ENCODE data around the gene OR8K5. TPM values are rescaled to one million over a fixed set of nuclear protein-coding genes. Genes with fewer than 3 reads are reported as not detected.

The OR8K5 gene
- total and polyA plus RNA-seq, 7 donors: not detected

- intact Hi-C loops (cut with DNase I): no loop called here
- Histone ChIP-seq H3K4me3 (no peak overlapping the region), H3K4me1 (no peaks in the 10 kb centered on the region), H3K27me3 (no peaks in the 10 kb centered on the region), H3K36me3 (no peaks in the 10 kb centered on the region), H3K9me3 (peaks cover 2 to 5% (median 3%) of the 10 kb centered on the region in 4 donors), H3K27ac (no peak overlapping the region)
- TF ChIP-seq POLR2AphosphoS5 (IDR thresholded peaks at IDR 0.05): no peak
- TF ChIP-seq CTCF (IDR thresholded peaks at IDR 0.05): no peak
- TF ChIP-seq POLR2A (IDR thresholded peaks at IDR 0.05): no peak
- TF ChIP-seq EP300 (IDR thresholded peaks at IDR 0.05): no peak
- DNase-seq: no peak
Observed at GRCh38 chr11:56183459-56183858, 23.3 kb upstream of the OR8K5 start.

- 74 to 84% methylated on average over 1 of the region's 1 CpG for WGBS, 2 donors
- Histone ChIP-seq H3K4me3 (no peak within 1 kb of the TSS), H3K27me3 (no peaks in the 10 kb centered on the region), H3K36me3 (no peaks in the 10 kb centered on the region), H3K4me1 (no peaks in the 10 kb centered on the region), H3K27ac (no peak within 1 kb of the TSS), H3K9me3 (peaks cover 2 to 8% (median 3%) of the 10 kb centered on the region in 4 donors)
- intact Hi-C loops (cut with DNase I): no loop called here
- no peak for DNase-seq
- TF ChIP-seq CTCF (IDR thresholded peaks at IDR 0.05): no peak
- TF ChIP-seq POLR2A (IDR thresholded peaks at IDR 0.05): no peak
- no peak for TF ChIP-seq EP300 (IDR thresholded peaks at IDR 0.05)
- TF ChIP-seq POLR2AphosphoS5 (IDR thresholded peaks at IDR 0.05): no peak
Observed at GRCh38 chr11:56176318-56176717, 16.2 kb upstream of the OR8K5 start, which contains the start of gene OR5J2. OR5J2 (plus strand) TSS chr11:56176618; CDS start chr11:56176618, 0 bp downstream.

GRCh38 chr11:56172256-56172830, 12.2 kb upstream of the OR8K5 start:
- DNase-seq: no peak
- 10 to 52% methylated on average over 3 of the region's 3 CpGs for WGBS, 2 donors
- Histone ChIP-seq H3K27ac (no peak overlapping the region), H3K4me3 (no peak overlapping the region), H3K9me3 (peaks cover 0 to 3% (median 0%) of the 10 kb centered on the region in 4 donors), H3K36me3 (no peaks in the 10 kb centered on the region), H3K27me3 (no peaks in the 10 kb centered on the region), H3K4me1 (no peaks in the 10 kb centered on the region)
- intact Hi-C loops (cut with DNase I): no loop called here
- TF ChIP-seq POLR2AphosphoS5 (IDR thresholded peaks at IDR 0.05) (no peak), CTCF (IDR thresholded peaks at IDR 0.05) (no peak), POLR2A (IDR thresholded peaks at IDR 0.05) (no peak), EP300 (IDR thresholded peaks at IDR 0.05) (no peak)

GRCh38 chr11:56163804-56164203, 3.7 kb upstream of the OR8K5 start:
- no peak overlapping the region for H3K4me3 ChIP-seq
- intact Hi-C loops (cut with DNase I): no loop called here
- H3K4me1 ChIP-seq: no peaks in the 10 kb centered on the region
- no peaks in the 10 kb centered on the region for H3K36me3 ChIP-seq
- H3K9me3 ChIP-seq: no peaks in the 10 kb centered on the region
- H3K27ac ChIP-seq: no peak overlapping the region
- 45 to 79% methylated on average over 3 of the region's 3 CpGs for WGBS, 2 donors
- TF ChIP-seq POLR2A (IDR thresholded peaks at IDR 0.05) (no peak), POLR2AphosphoS5 (IDR thresholded peaks at IDR 0.05) (no peak), CTCF (IDR thresholded peaks at IDR 0.05) (no peak), EP300 (IDR thresholded peaks at IDR 0.05) (no peak)
- no peaks in the 10 kb centered on the region for H3K27me3 ChIP-seq
- DNase-seq: no peak

GRCh38 chr11:56152333-56152732, 7.8 kb downstream of the OR8K5 start:
- Histone ChIP-seq H3K36me3 (no peaks in the 10 kb centered on the region), H3K27me3 (no peaks in the 10 kb centered on the region), H3K9me3 (no peaks in the 10 kb centered on the region), H3K27ac (no peak overlapping the region), H3K4me1 (no peaks in the 10 kb centered on the region), H3K4me3 (no peak overlapping the region)
- intact Hi-C loops (cut with DNase I): no loop called here
- 94 to 96% methylated on average over 15 of the region's 15 CpGs for WGBS, 2 donors
- no peak for DNase-seq
- no peak for TF ChIP-seq CTCF (IDR thresholded peaks at IDR 0.05)
